ENCODE results near the gene FBRSL1.

The FBRSL1 gene

GRCh38 chr12:132517013-132517739 lies 27.2 kb downstream of the FBRSL1 start:
- no peak overlapping the region for H3K4me3 ChIP-seq (ENCODE audit: low read depth, low read length)
- TF ChIP-seq, protein P1, sequence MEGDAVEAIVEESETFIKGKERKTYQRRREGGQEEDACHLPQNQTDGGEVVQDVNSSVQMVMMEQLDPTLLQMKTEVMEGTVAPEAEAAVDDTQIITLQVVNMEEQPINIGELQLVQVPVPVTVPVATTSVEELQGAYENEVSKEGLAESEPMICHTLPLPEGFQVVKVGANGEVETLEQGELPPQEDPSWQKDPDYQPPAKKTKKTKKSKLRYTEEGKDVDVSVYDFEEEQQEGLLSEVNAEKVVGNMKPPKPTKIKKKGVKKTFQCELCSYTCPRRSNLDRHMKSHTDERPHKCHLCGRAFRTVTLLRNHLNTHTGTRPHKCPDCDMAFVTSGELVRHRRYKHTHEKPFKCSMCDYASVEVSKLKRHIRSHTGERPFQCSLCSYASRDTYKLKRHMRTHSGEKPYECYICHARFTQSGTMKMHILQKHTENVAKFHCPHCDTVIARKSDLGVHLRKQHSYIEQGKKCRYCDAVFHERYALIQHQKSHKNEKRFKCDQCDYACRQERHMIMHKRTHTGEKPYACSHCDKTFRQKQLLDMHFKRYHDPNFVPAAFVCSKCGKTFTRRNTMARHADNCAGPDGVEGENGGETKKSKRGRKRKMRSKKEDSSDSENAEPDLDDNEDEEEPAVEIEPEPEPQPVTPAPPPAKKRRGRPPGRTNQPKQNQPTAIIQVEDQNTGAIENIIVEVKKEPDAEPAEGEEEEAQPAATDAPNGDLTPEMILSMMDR (conservative IDR thresholded peaks at IDR 0.05; ENCODE audit: low read depth, low read length), result no peak
- no peak for DNase-seq (ENCODE audit: low read depth)

- TF ChIP-seq, protein P1 (conservative IDR thresholded peaks at IDR 0.05; ENCODE audit: low read depth, low read length), result no peak
Observed at GRCh38 chr12:132517740-132518100, 27.8 kb downstream of the FBRSL1 start.

GRCh38 chr12:132518354-132518992 lies 28.5 kb downstream of the FBRSL1 start:
- DNase-seq (ENCODE audit: low read depth), result no peak
- no peak overlapping the region for H3K4me3 ChIP-seq (ENCODE audit: low read depth, low read length)
- TF ChIP-seq, protein P1 (conservative IDR thresholded peaks at IDR 0.05; ENCODE audit: low read depth, low read length), result no peak

More at GRCh38 chr12:132517740-132518100, 27.8 kb downstream of the FBRSL1 start:
- no peak for DNase-seq (ENCODE audit: low read depth)
- no peak overlapping the region for H3K4me3 ChIP-seq (ENCODE audit: low read depth, low read length)

DNA sequence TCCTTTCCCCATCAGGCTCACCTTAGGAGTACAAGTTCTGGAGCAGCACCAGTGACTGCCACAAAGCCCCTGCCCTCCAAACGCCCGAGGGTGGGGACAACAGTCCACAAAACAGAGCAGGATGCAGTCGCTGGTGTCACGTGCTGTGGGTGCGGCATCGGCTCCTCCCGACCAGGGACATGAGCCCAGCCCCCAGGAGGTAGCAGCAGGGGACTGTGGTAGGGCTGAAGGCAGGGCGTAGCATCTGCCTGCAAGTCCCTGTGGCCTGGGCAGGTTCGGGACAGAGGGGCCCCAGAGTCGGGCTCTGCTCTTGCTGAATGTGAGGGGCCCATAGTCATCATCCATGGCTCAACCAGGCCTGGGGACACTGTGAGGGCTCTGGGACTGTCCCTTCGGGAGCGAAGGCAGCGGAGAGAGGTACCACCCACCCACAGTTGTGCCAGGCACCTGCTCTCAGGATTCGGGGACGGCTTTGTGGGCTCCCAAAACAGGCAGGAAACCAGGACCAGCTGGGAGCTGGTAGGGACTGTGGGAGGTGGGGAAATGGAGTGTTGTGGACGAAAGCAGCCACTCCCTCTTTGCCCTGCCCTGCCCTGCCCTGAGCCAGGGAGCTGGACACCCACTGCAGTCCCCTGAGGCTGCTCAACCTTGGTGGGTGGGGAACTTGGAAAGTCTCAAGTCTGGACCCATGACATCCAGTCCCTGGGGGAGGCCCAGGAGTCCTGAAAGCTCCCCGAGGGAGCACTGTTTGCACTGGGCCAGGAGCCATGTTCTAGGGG lies 30.7 kb downstream of the FBRSL1 start:
- no peak for DNase-seq (ENCODE audit: low read depth)

DNA sequence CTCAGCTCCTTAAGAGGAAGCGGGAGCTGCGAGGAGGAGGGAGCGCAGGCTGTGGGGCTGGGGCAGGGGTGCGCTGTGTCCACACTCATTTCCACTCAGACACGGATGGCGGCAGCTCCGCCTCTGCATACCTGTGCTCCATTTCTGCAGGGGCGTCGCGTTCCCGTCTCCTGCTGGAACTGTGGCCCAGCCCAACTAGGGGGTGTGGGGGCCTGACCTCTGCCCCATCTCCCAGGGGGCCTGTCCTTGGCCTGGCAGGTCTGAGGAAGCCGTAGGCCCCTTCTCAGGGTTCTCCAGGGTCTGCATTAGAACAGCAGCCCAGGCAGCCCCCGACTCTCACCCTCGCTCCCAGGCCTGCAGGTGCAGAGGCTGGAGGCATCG lies 31.2 kb downstream of the FBRSL1 start:
- H3K4me3 ChIP-seq (ENCODE audit: low read depth, low read length), result no peak overlapping the region
- no peak for DNase-seq (ENCODE audit: low read depth)
- TF ChIP-seq, protein P1 (conservative IDR thresholded peaks at IDR 0.05; ENCODE audit: low read depth, low read length), result no peak

More for the DNA sequence above, 30.7 kb downstream of the FBRSL1 start:
- H3K4me3 ChIP-seq (ENCODE audit: low read depth, low read length), result no peak overlapping the region
- TF ChIP-seq, protein P1 (conservative IDR thresholded peaks at IDR 0.05; ENCODE audit: low read depth, low read length), result no peak

DNA sequence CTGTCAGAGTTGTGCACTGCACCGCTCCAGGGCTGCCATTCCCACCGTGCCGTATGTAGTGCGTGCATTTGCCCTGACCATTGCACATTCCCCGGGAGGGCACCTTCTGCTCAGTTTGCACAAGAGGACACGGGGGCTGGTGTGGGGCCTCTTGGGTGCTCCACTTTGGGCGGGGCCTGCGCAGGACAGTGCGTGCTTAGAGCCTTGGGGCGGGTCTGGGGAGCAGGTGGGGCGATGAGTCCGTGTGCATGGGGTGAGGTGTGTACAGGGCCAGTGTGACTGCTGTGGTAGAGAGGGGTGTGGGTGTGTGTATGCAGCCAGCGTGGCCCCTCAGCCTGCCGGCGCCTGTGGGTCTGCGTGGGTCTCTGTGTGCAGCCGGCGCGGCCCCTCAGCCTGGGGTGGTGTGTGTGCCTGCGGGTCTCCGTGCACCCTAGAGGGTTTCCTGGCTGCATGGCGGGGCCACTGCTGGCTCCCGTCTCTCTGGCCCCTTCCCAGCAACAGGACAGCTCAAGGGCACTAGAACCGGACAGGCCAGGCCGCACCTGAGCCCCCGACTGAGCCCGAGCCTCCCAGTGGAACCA lies 31.9 kb downstream of the FBRSL1 start:
- TF ChIP-seq, protein P1 (conservative IDR thresholded peaks at IDR 0.05; ENCODE audit: low read depth, low read length), result no peak
- no peak overlapping the region for H3K4me3 ChIP-seq (ENCODE audit: low read depth, low read length)
- DNase-seq (ENCODE audit: low read depth), result no peak

All from choroid plexus epithelial cell (primary cell).